ENCODE measurements around the gene ARMC8.

The ARMC8 gene

DNA sequence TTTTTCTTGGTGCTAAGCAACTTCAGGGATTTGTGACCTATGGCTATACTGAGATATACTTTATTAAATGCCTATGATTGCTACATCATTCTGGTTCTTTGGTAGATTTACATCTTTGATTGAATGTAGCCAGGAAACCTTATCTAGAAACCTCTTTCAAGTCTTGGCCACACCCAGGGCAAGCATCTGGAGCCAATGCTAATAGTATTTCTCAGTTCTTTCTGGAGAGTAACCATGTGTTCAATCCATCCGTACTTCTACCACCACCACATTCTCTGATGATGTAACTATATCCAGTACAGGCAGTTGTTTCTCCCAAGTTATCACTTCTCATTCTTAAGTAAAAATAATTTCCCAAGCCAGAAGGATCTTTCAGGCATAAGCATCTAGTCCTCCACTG is 73.5 kb downstream of the ARMC8 start:
- TF ChIP-seq, protein P1, sequence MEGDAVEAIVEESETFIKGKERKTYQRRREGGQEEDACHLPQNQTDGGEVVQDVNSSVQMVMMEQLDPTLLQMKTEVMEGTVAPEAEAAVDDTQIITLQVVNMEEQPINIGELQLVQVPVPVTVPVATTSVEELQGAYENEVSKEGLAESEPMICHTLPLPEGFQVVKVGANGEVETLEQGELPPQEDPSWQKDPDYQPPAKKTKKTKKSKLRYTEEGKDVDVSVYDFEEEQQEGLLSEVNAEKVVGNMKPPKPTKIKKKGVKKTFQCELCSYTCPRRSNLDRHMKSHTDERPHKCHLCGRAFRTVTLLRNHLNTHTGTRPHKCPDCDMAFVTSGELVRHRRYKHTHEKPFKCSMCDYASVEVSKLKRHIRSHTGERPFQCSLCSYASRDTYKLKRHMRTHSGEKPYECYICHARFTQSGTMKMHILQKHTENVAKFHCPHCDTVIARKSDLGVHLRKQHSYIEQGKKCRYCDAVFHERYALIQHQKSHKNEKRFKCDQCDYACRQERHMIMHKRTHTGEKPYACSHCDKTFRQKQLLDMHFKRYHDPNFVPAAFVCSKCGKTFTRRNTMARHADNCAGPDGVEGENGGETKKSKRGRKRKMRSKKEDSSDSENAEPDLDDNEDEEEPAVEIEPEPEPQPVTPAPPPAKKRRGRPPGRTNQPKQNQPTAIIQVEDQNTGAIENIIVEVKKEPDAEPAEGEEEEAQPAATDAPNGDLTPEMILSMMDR (IDR thresholded peaks at IDR 0.05; ENCODE audit: low read depth, low read length, missing control alignments), result no peak
- H3K4me3 ChIP-seq (ENCODE audit: low read depth, low read length), result no peak overlapping the region
- in situ Hi-C loops (cut with HindIII; ENCODE audit: low sequenced_read_pairs), result no loop called here
- no peak for DNase-seq (ENCODE audit: low read depth)

DNA sequence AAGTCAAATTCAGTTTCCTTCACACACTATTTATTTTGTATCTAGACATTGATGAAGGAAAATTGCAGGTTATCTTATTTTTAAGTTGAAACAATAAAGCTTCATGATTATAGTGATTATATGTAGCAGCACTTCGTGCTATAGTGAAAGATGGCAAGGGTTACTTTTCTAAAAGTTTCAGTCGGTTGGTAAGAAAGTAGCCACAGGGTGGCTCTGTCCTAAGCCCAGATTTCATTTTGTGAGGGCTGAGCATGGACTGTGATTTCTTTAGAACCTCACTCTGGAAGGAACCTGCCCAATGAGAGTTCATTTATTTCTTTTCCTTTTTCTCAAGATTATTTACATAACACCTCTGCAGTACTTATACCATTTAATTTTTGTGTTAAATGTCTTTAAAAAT is 76.0 kb downstream of the ARMC8 start:
- DNase-seq (ENCODE audit: low read depth), result no peak
- TF ChIP-seq, protein P1 (IDR thresholded peaks at IDR 0.05; ENCODE audit: low read depth, low read length, missing control alignments), result no peak
- in situ Hi-C loops (cut with HindIII; ENCODE audit: low sequenced_read_pairs), result no loop called here

DNA sequence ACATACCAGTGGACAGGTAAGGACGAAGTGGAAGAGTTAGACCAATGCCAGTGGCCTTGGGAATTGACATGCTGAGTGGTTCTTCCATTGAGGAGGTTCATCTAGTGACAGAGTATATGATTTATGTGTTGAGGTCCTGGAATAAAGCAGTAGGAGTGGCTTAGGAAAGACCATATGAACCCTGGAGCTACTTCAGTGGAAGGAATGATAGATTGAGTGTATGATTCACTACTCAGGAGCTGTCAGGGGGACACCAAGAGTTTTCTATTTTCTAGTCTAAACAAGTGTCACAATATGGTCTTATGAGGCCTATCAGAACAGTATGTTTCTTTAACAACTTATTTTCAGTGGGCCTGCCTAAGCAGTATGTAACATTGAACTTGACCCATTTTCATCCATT is 78.6 kb downstream of the ARMC8 start:
- H3K4me3 ChIP-seq (ENCODE audit: low read depth, low read length), result no peak overlapping the region
- TF ChIP-seq, protein P1 (IDR thresholded peaks at IDR 0.05; ENCODE audit: low read depth, low read length, missing control alignments), result no peak
- no peak for DNase-seq (ENCODE audit: low read depth)
- in situ Hi-C loops (cut with HindIII; ENCODE audit: low sequenced_read_pairs), result no loop called here

More for the DNA sequence above, 76.0 kb downstream of the ARMC8 start:
- H3K4me3 ChIP-seq (ENCODE audit: low read depth, low read length), result no peak overlapping the region

DNA sequence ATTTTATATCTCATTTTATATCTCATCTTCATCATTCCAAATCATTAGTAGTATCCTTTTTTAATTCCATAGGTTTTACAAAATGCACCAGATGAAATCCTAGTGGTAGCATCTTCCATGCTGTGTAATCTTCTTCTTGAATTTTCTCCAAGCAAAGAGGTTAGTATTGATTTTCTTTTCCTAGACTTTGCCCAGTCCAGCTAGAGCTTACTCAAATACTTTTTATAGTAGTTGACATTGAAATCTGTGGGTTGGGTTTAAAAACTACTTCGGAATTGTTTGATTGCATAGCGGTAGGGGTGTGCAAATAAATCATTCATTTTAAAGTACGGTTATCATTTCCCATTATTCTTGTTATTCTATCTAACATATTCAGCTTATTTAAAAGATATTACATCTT is 80.0 kb downstream of the ARMC8 start:
- in situ Hi-C loops (cut with HindIII; ENCODE audit: low sequenced_read_pairs), result no loop called here
- DNase-seq (ENCODE audit: low read depth), result no peak
- no peak overlapping the region for H3K4me3 ChIP-seq (ENCODE audit: low read depth, low read length)
- TF ChIP-seq, protein P1 (IDR thresholded peaks at IDR 0.05; ENCODE audit: low read depth, low read length, missing control alignments), result no peak

DNA sequence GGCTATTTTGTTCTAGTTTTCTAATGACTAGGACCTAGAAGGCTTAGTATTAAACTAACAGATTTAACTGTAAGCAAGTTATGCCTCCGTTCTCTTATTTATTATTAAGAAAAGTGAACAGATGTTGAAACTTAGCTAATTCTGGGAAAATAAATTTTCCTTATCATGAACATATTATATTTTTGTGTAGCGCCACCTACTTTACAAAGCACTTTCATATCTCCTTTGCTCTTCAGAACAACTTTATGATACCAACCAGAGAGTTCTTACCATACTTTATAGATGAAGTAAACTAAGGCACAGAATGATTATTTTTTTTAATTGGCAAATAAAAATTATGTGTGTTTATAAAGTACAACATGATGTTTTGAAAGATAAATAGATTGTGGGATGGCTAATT is 83.1 kb downstream of the ARMC8 start:
- in situ Hi-C loops (cut with HindIII; ENCODE audit: low sequenced_read_pairs), result no loop called here
- DNase-seq (ENCODE audit: low read depth), result no peak
- no peak overlapping the region for H3K4me3 ChIP-seq (ENCODE audit: low read depth, low read length)
- TF ChIP-seq, protein P1 (IDR thresholded peaks at IDR 0.05; ENCODE audit: low read depth, low read length, missing control alignments), result no peak

DNA sequence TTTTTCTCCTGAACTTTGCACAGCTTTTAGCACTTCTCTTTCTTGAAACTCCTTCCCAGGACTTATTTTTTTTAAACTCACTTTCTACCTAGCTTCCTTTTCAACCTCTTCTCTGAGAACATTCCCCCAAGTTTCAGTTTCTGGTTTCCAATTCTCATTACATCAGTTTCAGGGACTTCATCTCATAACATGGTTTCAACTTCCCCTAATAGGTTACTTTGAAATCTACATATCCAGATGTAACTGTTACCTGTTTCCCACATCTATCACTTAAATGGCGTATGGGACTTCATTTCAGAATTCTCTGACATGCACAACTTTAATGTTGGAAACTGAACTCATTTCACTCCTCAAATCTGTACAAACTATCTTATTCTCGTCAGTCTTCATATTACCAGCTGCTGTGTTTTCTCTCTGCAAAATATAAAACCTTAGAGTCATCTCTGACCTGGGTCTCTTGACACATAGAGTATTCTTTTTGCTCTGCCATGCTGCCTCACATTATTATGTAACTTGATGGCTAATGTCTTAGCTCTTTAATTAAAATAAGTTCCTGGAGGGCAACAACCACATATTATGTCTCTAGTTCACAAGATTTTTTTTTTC is 84.2 kb downstream of the ARMC8 start:
- DNase-seq (ENCODE audit: low read depth), result no peak
- in situ Hi-C loops (cut with HindIII; ENCODE audit: low sequenced_read_pairs), result no loop called here
- TF ChIP-seq, protein P1 (IDR thresholded peaks at IDR 0.05; ENCODE audit: low read depth, low read length, missing control alignments), result no peak
- H3K4me3 ChIP-seq (ENCODE audit: low read depth, low read length), result no peak overlapping the region

Data from astrocyte of the cerebellum (primary cell).